HEK293 (cell line): ENCODE results near the gene KLHL35.

Experiments
- CTCF ChIA-PET: fragments of 350-600 bp; formaldehyde crosslinking; extraction: SDS; loops from one replicate; lab custom pipeline; 2021; ENCODE audit warnings: antibody characterized with exemption; lab: Yijun Ruan, JAX
- POLR2A ChIA-PET: fragments of 300-600 bp; formaldehyde crosslinking; extraction: SDS; loops from one replicate; lab custom pipeline; 2020; ENCODE audit warnings: antibody characterized with exemption, inconsistent platforms; lab: Yijun Ruan, JAX
- H3K27ac ChIP-seq: fragments of 200-500 bp; sonication (Bioruptor generic); 2 replicates; pipeline ENCODE4 v1.5.1; 2014; ENCODE audit warnings: low read depth, low read length, control low read depth, inconsistent platforms; ENCODE audit errors: extremely low read depth
- H3K36me3 ChIP-seq, 2 experiments: fragments of 200-500 bp in 1 of 2; sonication (Bioruptor generic) in 1 of 2; 1 replicate in 1 of 2; 2 replicates in 1 of 2; pipeline ENCODE4 v1.5.1; 2014 to 2017; ENCODE audit warnings: inconsistent platforms in 2 of 2, low read length in 2 of 2; ENCODE audit not compliant: control insufficient read depth in 2 of 2, insufficient read depth in 1 of 2
- H3K4me1 ChIP-seq: fragments of 200-500 bp; sonication (Bioruptor generic); 2 replicates; pipeline ENCODE4 v1.5.1; 2014; ENCODE audit warnings: mild to moderate bottlenecking, low read length, inconsistent platforms; ENCODE audit not compliant: control insufficient read depth, insufficient read depth
- H3K4me3 ChIP-seq: 2 replicates; pipeline ENCODE4 v1.5.1; 2011; ENCODE audit warnings: low read depth, mild to moderate bottlenecking, control low read depth, low read length, moderate library complexity
- H3K9me3 ChIP-seq: fragments of 200-500 bp; sonication (Bioruptor generic); 2 replicates; pipeline ENCODE4 v1.5.1; 2014; ENCODE audit warnings: low read depth, low read length, inconsistent platforms; ENCODE audit not compliant: control insufficient read depth, insufficient read depth
- BCL11A ChIP-seq: fragments of 450-650 bp; formaldehyde crosslinking; IDR thresholded peaks from 2 replicates; pipeline ENCODE4 v1.5.1; 2016; ENCODE audit warnings: low read depth, missing biosample characterization, missing genetic modification characterization
- GLI4 ChIP-seq: fragments of 450-650 bp; formaldehyde crosslinking; IDR thresholded peaks from 2 replicates; pipeline ENCODE4 v1.5.1; 2016; ENCODE audit warnings: missing biosample characterization, missing genetic modification characterization
- HOXD13 ChIP-seq: sonication (generic); formaldehyde crosslinking; IDR thresholded peaks from 2 replicates; pipeline ENCODE4 v1.8.0; 2022; ENCODE audit warnings: missing genetic modification reagents, borderline replicate concordance
- KLF16 ChIP-seq: fragments of 450-650 bp; formaldehyde crosslinking; IDR thresholded peaks from 2 replicates; pipeline ENCODE4 v1.5.1; 2017; ENCODE audit warnings: missing biosample characterization, missing genetic modification characterization
- KLF8 ChIP-seq: fragments of 450-650 bp; formaldehyde crosslinking; IDR thresholded peaks from 2 replicates; pipeline ENCODE4 v1.5.1; 2016; ENCODE audit warnings: missing biosample characterization, missing genetic modification characterization
- OSR2 ChIP-seq: fragments of 450-650 bp; formaldehyde crosslinking; IDR thresholded peaks from 2 replicates; pipeline ENCODE4 v1.5.1; 2016; ENCODE audit warnings: missing biosample characterization, missing genetic modification characterization
- PATZ1 ChIP-seq: fragments of 450-650 bp; formaldehyde crosslinking; IDR thresholded peaks from 2 replicates; pipeline ENCODE4 v1.5.1; 2016; ENCODE audit warnings: missing biosample characterization, missing genetic modification characterization
- PRDM10 ChIP-seq: fragments of 450-650 bp; formaldehyde crosslinking; IDR thresholded peaks from 2 replicates; pipeline ENCODE4 v1.5.1; 2016; ENCODE audit warnings: missing biosample characterization, missing genetic modification characterization
- SCRT2 ChIP-seq: fragments of 450-650 bp; formaldehyde crosslinking; IDR thresholded peaks from 2 replicates; pipeline ENCODE4 v1.5.1; 2016; ENCODE audit warnings: missing biosample characterization, missing genetic modification characterization
- ZBTB11 ChIP-seq: fragments of 450-650 bp; formaldehyde crosslinking; conservative IDR thresholded peaks from 2 replicates; pipeline ENCODE4 v1.5.1; 2016; ENCODE audit warnings: low read depth, missing biosample characterization, missing genetic modification characterization
- ZNF155 ChIP-seq: fragments of 450-650 bp; formaldehyde crosslinking; IDR thresholded peaks from 2 replicates; pipeline ENCODE4 v1.5.1; 2016; ENCODE audit warnings: missing biosample characterization, missing genetic modification characterization
- ZNF223 ChIP-seq: fragments of 450-650 bp; formaldehyde crosslinking; IDR thresholded peaks from 2 replicates; pipeline ENCODE4 v1.5.1; 2016; ENCODE audit warnings: missing biosample characterization, missing genetic modification characterization
- ZNF280D ChIP-seq: fragments of 450-650 bp; formaldehyde crosslinking; IDR thresholded peaks from 2 replicates; pipeline ENCODE4 v1.5.1; 2016; ENCODE audit warnings: missing biosample characterization, missing genetic modification characterization
- ZNF311 ChIP-seq: fragments of 450-650 bp; formaldehyde crosslinking; IDR thresholded peaks from 2 replicates; pipeline ENCODE4 v1.5.1; 2017; ENCODE audit warnings: missing biosample characterization, missing genetic modification characterization, borderline replicate concordance
- ZNF488 ChIP-seq: fragments of 450-650 bp; formaldehyde crosslinking; IDR thresholded peaks from 2 replicates; pipeline ENCODE4 v1.5.1; 2016; ENCODE audit warnings: missing biosample characterization, missing genetic modification characterization
- ZNF555 ChIP-seq: fragments of 450-650 bp; formaldehyde crosslinking; conservative IDR thresholded peaks from 2 replicates; pipeline ENCODE4 v1.5.1; 2017; ENCODE audit warnings: missing biosample characterization, mild to moderate bottlenecking, missing genetic modification characterization, inconsistent platforms
- ZNF571 ChIP-seq: fragments of 450-650 bp; formaldehyde crosslinking; IDR thresholded peaks from 2 replicates; pipeline ENCODE4 v1.5.0; 2017; ENCODE audit warnings: missing biosample characterization, missing genetic modification characterization
- ZNF596 ChIP-seq: fragments of 450-650 bp; IDR thresholded peaks from 2 replicates; pipeline ENCODE4 v1.5.0; 2018; ENCODE audit warnings: missing biosample characterization, mild to moderate bottlenecking, missing genetic modification characterization, moderate library complexity
- ZNF654 ChIP-seq: fragments of 450-650 bp; formaldehyde crosslinking; IDR thresholded peaks from 2 replicates; pipeline ENCODE4 v1.5.1; 2016; ENCODE audit warnings: low read depth, missing biosample characterization, missing genetic modification characterization
- ZNF76 ChIP-seq: fragments of 450-650 bp; formaldehyde crosslinking; IDR thresholded peaks from 2 replicates; pipeline ENCODE4; 2016; ENCODE audit warnings: low read depth, missing biosample characterization, missing genetic modification characterization, borderline replicate concordance
- ZNF791 ChIP-seq: fragments of 450-650 bp; formaldehyde crosslinking; IDR thresholded peaks from 2 replicates; pipeline ENCODE4 v1.5.1; 2016; ENCODE audit warnings: missing biosample characterization, missing genetic modification characterization

Gene KLHL35

GRCh38 chr11:75403983-75404658, 28.9 kb downstream of the KLHL35 start:
- POLR2A ChIA-PET, result interaction anchor here (1.5 kb wide), 1 partner anchor 9 kb away, joined by 3 read pairs; no protein-coding TSS in a partner anchor
- CTCF ChIA-PET, result interaction anchor here (0.9 kb wide), 1 partner anchor 15 kb away, joined by 4 read pairs; no protein-coding TSS in a partner anchor
- Histone ChIP-seq H3K27ac (no peak overlapping the region), H3K9me3 (no peaks in the 10 kb centered on the region), H3K36me3 (peaks cover 19 to 91% of the 10 kb centered on the region in 2 experiments), H3K4me1 (peaks cover 4% of the 10 kb centered on the region), H3K4me3 (no peak overlapping the region)
- TF ChIP-seq ZNF280D (tag by site-specific recombination), result no peak
- TF ChIP-seq PRDM10 (tag by site-specific recombination), result no peak
- TF ChIP-seq ZNF571 (tag by site-specific recombination), result no peak
- TF ChIP-seq SCRT2, result 0 out of 2 replicates have a peak, but pooled peaks have one; percentile 22
- no peak for TF ChIP-seq ZBTB11 (tag by site-specific recombination)

GRCh38 chr11:75403037-75403436, 30.0 kb downstream of the KLHL35 start:
- ChIA-PET CTCF (no interaction called here), POLR2A (interaction anchor here (0.6 to 1.5 kb wide), 2 partner anchors 10 to 12 kb away, joined by 3 read pairs; no protein-coding TSS in a partner anchor)
- peaks cover 4% of the 10 kb centered on the region for H3K4me1 ChIP-seq
- H3K27ac ChIP-seq, result peak overlapping the region; percentile 8
- peaks cover 16 to 82% of the 10 kb centered on the region in 2 experiments for H3K36me3 ChIP-seq
- TF ChIP-seq ZNF488 (tag by site-specific recombination), result no peak
- no peak for TF ChIP-seq GLI4
- no peak for TF ChIP-seq ZNF791 (tag by site-specific recombination)
- TF ChIP-seq HOXD13, result no peak
- TF ChIP-seq ZNF76, result no peak
- no peak for TF ChIP-seq ZNF596
- no peak for TF ChIP-seq ZNF555
- TF ChIP-seq ZNF654 (tag by site-specific recombination), result no peak
- TF ChIP-seq KLF16 (tag by site-specific recombination), result no peak
- no peak for TF ChIP-seq KLF8 (tag by site-specific recombination)
- no peak for TF ChIP-seq ZNF311 (tag by site-specific recombination)
- TF ChIP-seq BCL11A (tag by site-specific recombination), result no peak
- no peak for TF ChIP-seq ZNF155 (tag by site-specific recombination)
- TF ChIP-seq PATZ1 (tag by site-specific recombination), result no peak
- no peak for TF ChIP-seq ZNF223 (tag by site-specific recombination)
- no peak for TF ChIP-seq OSR2 (tag by site-specific recombination)
- no peaks in the 10 kb centered on the region for H3K9me3 ChIP-seq
- H3K4me3 ChIP-seq, result no peak overlapping the region
